Naive B cell (primary cell): ENCODE measurements around the gene C17orf50. TPM values are rescaled to one million over a fixed set of nuclear protein-coding genes. Genes with fewer than 3 reads are reported as not detected.
A peak's percentile ranks its signal among the peaks of the same experiment; 100 is the strongest.

ENCODE experiments used
- ATAC-seq, 2 donors: fragments of 150-1000 bp; cut with Tn5 transposase; 2 replicates each; pipeline ENCODE4 v1.10.0; 2021; ENCODE audit warnings: low read depth in 2 of 2, mild to moderate bottlenecking in 2 of 2, moderate library complexity in 2 of 2
- DNase-seq: peaks from one replicate; pipeline ENCODE4 v3.0.0; 2022
- H3K27ac Mint-ChIP-seq, 6 donors: one replicate each; pipeline ENCODE4 v1.8.0; 2020 to 2022; ENCODE audit warnings: mild to moderate bottlenecking in 6 of 6, mixed read lengths in 6 of 6, moderate library complexity in 5 of 6, inconsistent platforms in 2 of 6
- H3K27me3 Mint-ChIP-seq, 3 donors: one replicate each; pipeline ENCODE4 v1.8.0; 2021 to 2022; ENCODE audit warnings: mixed read lengths in 3 of 3, mild to moderate bottlenecking in 1 of 3
- H3K36me3 Mint-ChIP-seq, 2 donors: one replicate each; pipeline ENCODE4 v1.8.0; 2020 to 2022; ENCODE audit warnings: mixed read lengths in 2 of 2, inconsistent platforms in 1 of 2, mild to moderate bottlenecking in 1 of 2
- H3K4me1 Mint-ChIP-seq, 3 donors: one replicate each; pipeline ENCODE4 v1.8.0; 2020 to 2022; ENCODE audit warnings: mixed read lengths in 3 of 3, inconsistent platforms in 1 of 3, mild to moderate bottlenecking in 1 of 3, moderate library complexity in 1 of 3
- H3K4me3 Mint-ChIP-seq, 8 donors: one replicate each; pipeline ENCODE4 v1.8.0; 2020 to 2022; ENCODE audit warnings: mild to moderate bottlenecking in 8 of 8, mixed read lengths in 8 of 8, moderate library complexity in 8 of 8, inconsistent platforms in 2 of 8
- H3K9me3 Mint-ChIP-seq, 7 donors: one replicate each; pipeline ENCODE4 v1.8.0; 2020 to 2022; ENCODE audit warnings: mixed read lengths in 7 of 7, mild to moderate bottlenecking in 5 of 7, inconsistent platforms in 2 of 7, moderate library complexity in 1 of 7
- polyA plus RNA-seq, 6 donors: library from polyadenylated mRNA; unstranded; fragments of 300-500 nt; fragmentation: Illumina TruSeq; gene quantifications; one replicate each; pipeline ENCODE4 v1.2.3, GENCODE V29; 2021; ENCODE audit warnings: low read depth in 6 of 6

C17orf50 gene
- polyA plus RNA-seq, 6 donors from 2014 or later: not detected

GRCh38 chr17:35807371-35808144 lies 46.9 kb downstream of the C17orf50 start:
- peaks cover 25 to 42% (median 25%) of the 10 kb centered on the region in 3 donors for H3K4me1 Mint-ChIP-seq
- DNase-seq (no peak), ATAC-seq (no peak)
- H3K36me3 Mint-ChIP-seq: no peaks in the 10 kb centered on the region
- no peaks in the 10 kb centered on the region for H3K9me3 Mint-ChIP-seq
- H3K27me3 Mint-ChIP-seq: no peaks in the 10 kb centered on the region
- H3K4me3 Mint-ChIP-seq: peak overlapping the region in 7 of 8 donors; percentile 25 to 99 (median 92)
- H3K27ac Mint-ChIP-seq: peak overlapping the region in 3 of 6 donors; percentile 87 to 96 (median 92)

GRCh38 chr17:35808240-35808961 lies 47.7 kb downstream of the C17orf50 start:
- Mint-ChIP-seq H3K27me3 (no peaks in the 10 kb centered on the region), H3K27ac (peak overlapping the region; percentile 92 to 99 (median 97)), H3K9me3 (no peaks in the 10 kb centered on the region), H3K36me3 (no peaks in the 10 kb centered on the region), H3K4me3 (peak overlapping the region; percentile 85 to 99 (median 96)), H3K4me1 (peaks cover 28 to 49% (median 32%) of the 10 kb centered on the region in 3 donors)
- DNase-seq: no peak
- ATAC-seq: no peak

- H3K27ac Mint-ChIP-seq: peak within 1 kb of the TSS; percentile 92 to 99 (median 97)
- ATAC-seq (peak; percentile 85 to 90), DNase-seq (peak; percentile 97)
- no peaks in the 10 kb centered on the region for H3K36me3 Mint-ChIP-seq
- peak within 1 kb of the TSS; percentile 85 to 99 (median 96) for H3K4me3 Mint-ChIP-seq
- no peaks in the 10 kb centered on the region for H3K27me3 Mint-ChIP-seq
- no peaks in the 10 kb centered on the region for H3K9me3 Mint-ChIP-seq
- peaks cover 32 to 53% (median 38%) of the 10 kb centered on the region in 3 donors for H3K4me1 Mint-ChIP-seq
Observed at GRCh38 chr17:35808962-35809854, 48.5 kb downstream of the C17orf50 start, which contains the start of gene TAF15. Gene TAF15 (plus strand): TSS chr17:35809484. CDS start chr17:35809570, 86 bp downstream.

- Mint-ChIP-seq H3K9me3 (no peaks in the 10 kb centered on the region), H3K27me3 (no peaks in the 10 kb centered on the region), H3K36me3 (no peaks in the 10 kb centered on the region), H3K4me3 (peak overlapping the region; percentile 85 to 99 (median 96)), H3K4me1 (peaks cover 28 to 54% (median 46%) of the 10 kb centered on the region in 3 donors), H3K27ac (peak overlapping the region; percentile 92 to 99 (median 97))
- DNase-seq (no peak), ATAC-seq (peak in 1 of 2 donors; percentile 2)
Observed at GRCh38 chr17:35809855-35810461, 49.3 kb downstream of the C17orf50 start.

GRCh38 chr17:35811759-35812158 lies 51.1 kb downstream of the C17orf50 start:
- peak overlapping the region in 4 of 8 donors; percentile 21 to 95 (median 88) for H3K4me3 Mint-ChIP-seq
- H3K4me1 Mint-ChIP-seq: peaks cover 28 to 69% (median 57%) of the 10 kb centered on the region in 3 donors
- DNase-seq (no peak), ATAC-seq (no peak)
- no peaks in the 10 kb centered on the region for H3K27me3 Mint-ChIP-seq
- H3K9me3 Mint-ChIP-seq: no peaks in the 10 kb centered on the region
- no peaks in the 10 kb centered on the region for H3K36me3 Mint-ChIP-seq
- H3K27ac Mint-ChIP-seq: peak overlapping the region in 1 of 6 donors; percentile 16

- Mint-ChIP-seq H3K27me3 (no peaks in the 10 kb centered on the region), H3K9me3 (no peaks in the 10 kb centered on the region), H3K36me3 (no peaks in the 10 kb centered on the region), H3K27ac (peak overlapping the region in 1 of 6 donors; percentile 75), H3K4me1 (peaks cover 28 to 69% (median 57%) of the 10 kb centered on the region in 3 donors), H3K4me3 (peak overlapping the region in 1 of 8 donors; percentile 63)
- ATAC-seq: no peak
- DNase-seq: no peak
Observed at GRCh38 chr17:35812456-35812855, 51.8 kb downstream of the C17orf50 start.

Other genes starting within 250 kb of the C17orf50 start
- gene SLFN12L, start 223.2 kb upstream of the C17orf50 start, polyA plus RNA-seq: under 1 TPM in 4 of 6 donors, not detected in 2; 0.09 to 0.23 (median 0.18) TPM
- gene SLFN14, start 200.1 kb upstream of the C17orf50 start, polyA plus RNA-seq: under 1 TPM in 2 of 6 donors, not detected in 4; 0.09 to 0.36 TPM
- gene PEX12, start 182.3 kb upstream of the C17orf50 start, polyA plus RNA-seq: 1 to 10 TPM; 1.6 to 2.6 (median 2.4) TPM
- 10 to 100 TPM; 34.1 to 52.1 (median 40.8) TPM for gene AP2B1, start 173.6 kb upstream of the C17orf50 start, polyA plus RNA-seq
- not detected for gene RASL10B, start 29.2 kb upstream of the C17orf50 start, polyA plus RNA-seq
- not detected for gene GAS2L2, start 7.6 kb upstream of the C17orf50 start, polyA plus RNA-seq
- gene MMP28, start 34.8 kb downstream of the C17orf50 start, polyA plus RNA-seq: under 1 TPM in 1 of 6 donors, not detected in 5; 0.21 TPM
- 10 to 100 TPM; 16.6 to 44.4 (median 21.7) TPM for gene TAF15, start 48.6 kb downstream of the C17orf50 start, polyA plus RNA-seq
- not detected for gene HEATR9, start 108.0 kb downstream of the C17orf50 start, polyA plus RNA-seq
- 10 to 100 TPM in 4 of 6 donors, 1 to 10 TPM in 2; 4.9 to 15.3 (median 12.7) TPM for gene CCL5, start 119.5 kb downstream of the C17orf50 start, polyA plus RNA-seq
- gene RDM1, start 169.9 kb downstream of the C17orf50 start, polyA plus RNA-seq: not detected
- not detected for gene LYZL6, start 182.8 kb downstream of the C17orf50 start, polyA plus RNA-seq
- gene CCL16, start 220.6 kb downstream of the C17orf50 start, polyA plus RNA-seq: not detected
- gene CCL14, start 225.8 kb downstream of the C17orf50 start, polyA plus RNA-seq: not detected
- not detected for gene CCL15, start 240.7 kb downstream of the C17orf50 start, polyA plus RNA-seq